NCI-H345 treated with DMSO at 0.1 percent for 48 hours (cell line): ENCODE measurements around the gene FKBP4.

ENCODE experiments used
- DNase-seq: peaks from one replicate; lab custom pipeline; 2025; ENCODE audit not compliant: unreplicated experiment; lab: John Stamatoyannopoulos, UW

The FKBP4 gene

DNA sequence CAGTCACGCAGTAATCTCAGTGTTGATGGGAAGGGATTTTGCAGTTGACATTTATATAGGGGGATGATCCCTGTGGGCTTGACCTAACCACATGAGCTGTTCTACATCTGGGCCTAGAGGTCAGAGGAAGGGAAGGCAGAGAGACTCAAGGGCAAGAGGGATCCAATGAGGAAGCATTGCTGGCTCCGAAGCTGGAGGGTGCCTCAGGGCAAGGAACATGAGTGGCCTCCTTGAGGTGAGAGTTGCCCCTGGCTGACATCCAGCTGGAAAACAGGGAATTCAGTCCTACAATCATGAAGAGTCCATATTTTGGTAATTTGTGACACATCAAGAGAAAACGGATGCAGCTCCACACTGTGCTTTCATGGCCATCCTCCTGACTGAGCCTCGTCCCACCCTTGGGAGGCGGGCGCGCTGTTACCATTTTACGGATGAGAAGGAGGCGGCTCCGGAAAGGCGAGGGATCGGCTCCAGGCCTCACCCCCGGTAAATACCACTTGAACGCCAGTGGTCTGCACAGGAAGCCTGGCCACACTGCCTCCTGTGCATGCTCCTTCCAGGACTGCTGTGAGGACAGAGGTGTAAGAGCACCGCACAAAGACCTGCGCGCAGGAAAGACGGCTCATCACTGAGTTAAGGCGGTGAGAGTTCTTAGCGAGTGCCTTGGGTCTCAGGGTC lies 18.5 kb upstream of the FKBP4 start:
- no peak for DNase-seq

DNA sequence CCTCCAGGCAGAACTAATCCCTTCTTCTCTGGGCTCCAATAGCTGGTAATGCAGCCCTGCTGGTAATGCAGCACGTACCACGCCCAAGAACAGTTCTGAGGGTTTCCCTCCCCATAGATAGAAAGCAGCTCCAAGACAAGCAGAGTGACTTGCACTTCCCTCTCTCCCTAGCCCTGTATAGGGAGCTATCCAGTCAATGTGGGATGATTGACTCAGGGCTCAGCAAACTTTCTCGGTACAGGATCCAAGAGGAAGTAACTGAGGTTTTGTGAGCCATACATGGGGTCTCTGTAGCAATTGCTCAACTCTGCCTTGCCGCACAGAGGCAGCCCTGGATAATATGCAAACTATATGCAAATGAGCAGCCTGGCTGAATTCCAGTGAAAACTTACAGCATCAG lies 15.5 kb upstream of the FKBP4 start:
- DNase-seq = no peak

DNA sequence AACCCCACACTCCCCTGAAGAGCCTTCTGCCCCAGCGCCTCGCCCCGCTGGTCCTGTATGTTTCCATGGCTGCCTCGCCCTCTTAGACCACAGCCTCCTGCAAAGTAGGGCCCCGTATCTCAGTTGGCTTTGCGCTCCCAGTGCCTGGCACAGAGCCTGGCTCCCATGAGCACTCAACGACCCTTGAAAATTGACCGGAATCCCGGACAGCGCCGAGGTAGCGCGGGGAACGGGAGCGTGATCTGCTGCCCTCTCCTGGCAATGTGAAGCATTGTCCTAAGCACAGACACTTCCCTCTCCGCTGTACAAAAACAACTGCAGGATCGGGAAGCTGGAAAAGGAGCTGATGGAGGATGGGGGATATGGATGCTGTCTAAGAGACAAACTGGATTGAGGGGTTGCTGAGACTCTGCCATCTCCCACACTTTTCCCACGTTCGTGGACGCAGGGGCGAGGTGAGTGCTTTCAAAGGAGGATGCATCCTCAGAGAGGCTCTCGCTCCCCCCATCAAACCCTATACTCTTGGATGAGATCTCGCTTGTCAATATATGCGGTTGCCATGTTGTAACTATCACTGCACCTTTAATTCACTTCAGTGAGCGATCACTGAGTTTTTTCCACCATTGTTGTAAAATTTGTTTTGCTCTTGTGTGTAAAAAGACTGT lies 10.7 kb upstream of the FKBP4 start:
- peak; percentile 64 for DNase-seq

DNA sequence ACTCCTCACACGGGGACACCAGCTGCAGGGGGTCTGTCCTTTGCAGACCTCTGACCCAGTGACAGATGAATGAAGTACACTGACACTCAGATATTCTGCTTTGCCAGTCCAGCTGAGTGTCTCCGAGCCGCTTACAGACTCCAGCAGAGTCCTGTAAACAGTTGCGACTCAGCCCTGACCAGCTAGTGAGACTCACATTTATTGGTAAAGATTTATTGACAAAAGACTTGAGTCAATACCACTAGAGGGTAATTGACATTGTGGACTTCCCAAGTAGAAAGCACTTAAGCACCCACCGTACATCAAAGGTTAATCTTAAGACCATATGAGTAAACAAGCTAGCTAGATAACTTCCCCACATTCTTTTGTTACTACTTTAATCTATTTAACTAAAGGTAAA lies 9.8 kb upstream of the FKBP4 start:
- DNase-seq = no peak

DNA sequence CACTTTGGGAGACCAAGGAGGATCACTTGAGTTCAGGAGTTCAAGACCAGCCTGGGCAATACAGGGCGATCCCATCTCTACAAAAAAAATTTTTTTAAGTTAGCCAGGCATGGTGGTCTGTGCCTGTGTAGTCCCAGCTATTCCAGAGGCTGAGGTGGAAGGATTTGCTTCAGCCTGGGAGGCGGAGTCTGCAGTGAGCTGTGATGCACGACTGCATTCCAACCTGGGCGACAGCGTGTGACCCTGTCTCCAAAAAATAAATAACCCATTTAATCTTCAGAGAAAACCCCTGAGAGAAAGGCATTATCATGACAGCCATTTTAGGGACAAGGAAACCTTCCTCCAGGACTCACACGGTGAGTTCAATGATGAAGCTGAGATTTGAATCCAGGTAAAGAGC lies 3.7 kb upstream of the FKBP4 start:
- no peak for DNase-seq

DNA sequence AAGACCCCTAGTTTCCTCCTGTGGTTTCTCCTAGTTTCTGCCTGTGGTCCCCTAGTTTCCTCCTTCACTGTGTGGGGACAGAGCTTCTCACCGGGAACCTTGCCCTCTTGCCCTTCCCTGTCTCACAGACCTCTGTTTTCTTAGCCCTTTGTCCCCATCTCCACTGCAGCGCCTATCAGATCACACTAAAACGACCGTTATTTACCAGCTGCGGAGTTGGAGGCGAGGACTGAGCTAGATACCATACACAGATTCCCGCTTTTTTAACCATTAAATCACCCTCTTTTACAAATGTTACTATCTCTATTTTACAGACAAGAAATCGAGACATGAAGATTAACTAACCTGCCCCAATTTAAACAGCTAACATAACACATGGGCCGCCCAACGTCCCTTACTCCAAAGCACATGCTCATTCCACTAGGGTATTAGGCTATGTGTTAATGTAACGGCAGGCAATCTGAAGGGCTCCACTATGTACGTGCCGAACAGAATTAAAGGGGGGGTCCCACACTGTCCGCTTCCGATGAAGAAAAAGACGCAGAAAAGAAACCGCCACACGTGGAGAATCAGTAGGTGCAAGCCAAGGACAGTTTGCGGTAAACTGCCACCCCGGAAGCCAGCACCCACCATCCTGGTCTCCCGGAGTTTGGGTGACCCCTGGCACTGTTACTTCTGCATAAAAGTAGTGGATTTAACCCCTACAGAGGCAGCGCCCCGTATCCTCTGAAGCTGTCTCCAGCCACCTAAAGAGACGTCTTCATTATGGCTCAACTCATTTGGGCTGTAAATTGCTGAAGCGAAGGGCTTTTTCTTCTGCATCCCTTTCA lies 1.9 kb upstream of the FKBP4 start:
- no peak for DNase-seq

DNA sequence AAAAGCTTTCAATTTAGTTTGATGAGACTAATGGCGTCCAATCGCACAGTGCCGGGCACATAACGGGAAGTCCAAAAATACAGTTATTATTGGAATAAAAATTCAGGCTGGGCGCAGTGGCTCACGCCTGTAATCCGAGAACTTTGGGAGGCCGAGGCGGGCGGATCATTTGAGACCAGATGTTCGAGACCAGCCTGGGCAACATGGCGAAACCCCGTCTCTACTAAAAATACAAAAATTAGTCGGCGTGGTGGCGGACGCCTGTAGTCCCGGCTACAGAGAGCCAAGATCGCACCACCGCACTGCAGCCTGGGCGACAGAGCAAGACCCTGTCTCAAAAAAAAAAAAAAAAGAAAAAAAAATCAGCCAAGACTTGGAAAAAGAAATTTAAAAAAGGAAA lies 1.2 kb upstream of the FKBP4 start:
- DNase-seq = no peak

DNA sequence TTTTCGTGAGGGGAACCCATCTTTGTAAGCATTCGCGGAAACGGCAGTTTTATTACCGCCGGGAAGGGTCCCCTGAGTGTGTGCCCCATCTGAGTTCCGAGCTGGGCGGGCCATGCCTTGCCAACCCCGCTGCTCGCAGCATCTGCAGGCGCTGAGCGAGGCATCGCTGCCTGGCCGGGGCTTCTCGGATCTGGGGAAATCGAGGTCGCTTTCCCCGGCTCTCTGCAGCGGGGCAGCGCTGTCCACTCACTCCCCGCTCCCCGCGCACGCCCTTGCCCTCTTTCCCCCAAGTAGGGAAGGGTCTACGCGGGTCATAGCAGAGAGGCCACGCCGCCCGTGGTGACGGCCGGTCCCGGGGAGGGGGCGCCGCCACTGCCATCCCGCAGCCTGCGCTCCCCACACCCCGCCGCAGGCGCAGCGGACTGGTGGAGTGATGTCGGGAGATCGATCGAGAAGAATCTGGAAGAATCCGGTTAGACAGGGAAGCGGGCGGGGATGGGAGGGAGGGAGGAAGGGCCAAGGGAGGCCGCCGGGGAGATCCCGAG lies 507 bp upstream of the FKBP4 start:
- DNase-seq = no peak

DNA sequence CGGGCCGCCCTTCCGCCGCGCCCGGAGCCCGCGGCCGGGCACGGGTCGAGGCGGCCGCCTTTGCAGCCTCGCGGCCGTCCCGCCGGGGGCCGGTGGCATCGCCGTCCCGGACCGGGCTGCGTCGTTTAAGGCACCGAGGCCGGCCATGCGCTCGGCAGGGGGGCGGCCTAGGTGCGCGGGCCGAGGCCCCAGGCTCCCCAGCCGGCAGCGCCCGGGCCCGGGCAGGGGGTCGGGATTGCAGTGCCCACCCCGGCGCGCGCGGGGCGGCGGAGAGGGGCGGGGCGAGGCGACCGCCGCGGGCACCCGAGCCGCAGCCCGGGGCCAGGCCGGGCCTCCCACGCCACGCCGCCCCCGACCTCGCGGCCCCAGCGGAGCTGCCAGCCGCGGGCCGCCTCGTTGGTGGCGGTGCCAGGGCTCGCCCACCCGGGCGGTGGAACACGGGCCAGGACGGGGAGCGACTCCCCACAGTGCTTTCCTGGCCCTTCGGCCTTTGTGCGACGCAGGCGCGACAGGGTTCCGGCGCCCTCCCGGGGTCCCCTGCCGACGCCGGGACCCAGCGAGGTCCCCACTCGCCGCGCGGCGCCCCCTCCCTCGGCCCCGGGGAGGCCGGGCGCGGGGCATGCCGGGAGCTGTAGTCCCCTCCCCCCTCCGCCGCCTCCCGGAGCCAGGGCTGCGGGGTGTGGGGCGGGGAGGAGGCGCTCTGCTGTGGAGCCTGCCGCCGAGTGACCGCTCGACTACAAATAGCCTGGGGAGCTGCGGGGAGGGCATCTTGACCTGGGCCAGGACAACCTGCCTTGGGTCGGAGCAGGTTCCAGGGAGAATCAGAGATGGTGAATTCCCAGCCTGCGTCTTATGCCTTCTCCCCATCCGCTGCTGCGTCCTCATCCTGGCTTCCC lies 769 bp downstream of the FKBP4 start:
- DNase-seq = peak; percentile 23

DNA sequence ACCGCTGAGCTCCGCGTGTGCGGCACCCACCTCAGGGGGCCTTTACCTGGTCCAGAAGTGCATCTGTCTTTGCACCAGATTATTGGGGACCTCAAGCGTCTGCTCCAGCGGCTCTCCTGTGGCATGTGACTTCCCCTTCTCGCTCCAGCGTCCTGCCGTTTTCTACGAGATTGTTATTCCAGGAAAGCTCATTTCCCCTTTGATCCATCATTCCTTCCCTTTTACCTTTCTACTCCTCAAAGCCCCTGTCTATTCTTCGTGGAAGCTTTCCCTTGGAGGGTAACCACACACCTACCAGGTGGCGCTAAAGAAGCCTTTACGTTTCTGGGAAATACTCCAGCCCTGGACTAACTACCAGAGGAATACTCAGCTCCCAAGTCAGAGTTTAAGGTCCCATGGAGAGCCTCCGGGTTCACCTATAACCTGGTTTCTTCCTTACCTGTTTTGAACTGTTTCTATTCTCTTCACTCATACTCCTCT lies 1.5 kb downstream of the FKBP4 start:
- DNase-seq = no peak

DNA sequence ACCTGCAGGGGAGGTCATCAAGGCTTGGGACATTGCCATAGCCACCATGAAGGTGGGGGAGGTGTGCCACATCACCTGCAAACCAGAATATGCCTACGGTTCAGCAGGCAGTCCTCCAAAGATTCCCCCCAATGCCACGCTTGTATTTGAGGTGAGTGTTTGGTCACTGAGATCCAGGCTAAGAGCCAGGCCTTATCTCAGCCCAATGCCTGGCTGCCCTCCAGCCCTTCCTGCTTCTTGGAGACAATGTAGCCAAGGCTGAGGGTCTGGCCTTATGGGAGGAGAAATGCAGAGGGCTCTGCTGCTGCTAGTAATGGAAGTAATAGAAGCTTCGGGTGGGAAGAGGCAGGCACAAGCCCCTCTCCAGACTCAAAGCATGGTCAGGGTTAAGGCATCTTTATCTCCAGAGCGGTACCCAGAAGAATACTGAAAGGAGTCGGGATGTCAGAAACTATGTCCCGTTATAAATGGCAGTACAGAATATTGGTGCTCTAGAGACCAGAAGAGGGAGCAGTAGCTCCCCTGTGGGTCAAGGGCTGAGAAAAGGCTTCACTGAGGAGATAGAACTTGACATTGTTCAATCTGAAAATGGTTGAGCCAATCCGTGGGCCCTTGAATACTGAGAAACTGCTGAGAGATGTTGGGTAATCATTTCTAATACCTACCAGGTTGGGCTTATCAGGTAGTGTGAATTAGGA lies 3.1 kb downstream of the FKBP4 start:
- DNase-seq = no peak

DNA sequence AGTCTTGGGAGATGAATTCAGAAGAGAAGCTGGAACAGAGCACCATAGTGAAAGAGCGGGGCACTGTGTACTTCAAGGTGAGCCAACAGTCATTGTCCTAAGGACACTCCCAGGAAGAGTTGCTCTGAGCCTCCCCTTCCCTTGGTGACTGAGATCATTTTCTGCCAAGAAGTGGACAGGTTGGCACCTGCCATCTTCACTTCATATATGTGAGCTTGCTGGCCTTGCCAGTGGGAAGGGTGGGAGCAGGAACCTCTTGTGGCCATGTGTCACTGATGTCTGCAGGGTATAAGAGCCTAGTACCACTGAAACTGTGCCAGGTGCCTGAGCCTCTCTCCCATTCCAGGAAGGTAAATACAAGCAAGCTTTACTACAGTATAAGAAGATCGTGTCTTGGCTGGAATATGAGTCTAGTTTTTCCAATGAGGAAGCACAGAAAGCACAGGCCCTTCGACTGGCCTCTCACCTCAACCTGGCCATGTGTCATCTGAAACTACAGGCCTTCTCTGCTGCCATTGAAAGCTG lies 5.3 kb downstream of the FKBP4 start:
- DNase-seq = no peak

DNA sequence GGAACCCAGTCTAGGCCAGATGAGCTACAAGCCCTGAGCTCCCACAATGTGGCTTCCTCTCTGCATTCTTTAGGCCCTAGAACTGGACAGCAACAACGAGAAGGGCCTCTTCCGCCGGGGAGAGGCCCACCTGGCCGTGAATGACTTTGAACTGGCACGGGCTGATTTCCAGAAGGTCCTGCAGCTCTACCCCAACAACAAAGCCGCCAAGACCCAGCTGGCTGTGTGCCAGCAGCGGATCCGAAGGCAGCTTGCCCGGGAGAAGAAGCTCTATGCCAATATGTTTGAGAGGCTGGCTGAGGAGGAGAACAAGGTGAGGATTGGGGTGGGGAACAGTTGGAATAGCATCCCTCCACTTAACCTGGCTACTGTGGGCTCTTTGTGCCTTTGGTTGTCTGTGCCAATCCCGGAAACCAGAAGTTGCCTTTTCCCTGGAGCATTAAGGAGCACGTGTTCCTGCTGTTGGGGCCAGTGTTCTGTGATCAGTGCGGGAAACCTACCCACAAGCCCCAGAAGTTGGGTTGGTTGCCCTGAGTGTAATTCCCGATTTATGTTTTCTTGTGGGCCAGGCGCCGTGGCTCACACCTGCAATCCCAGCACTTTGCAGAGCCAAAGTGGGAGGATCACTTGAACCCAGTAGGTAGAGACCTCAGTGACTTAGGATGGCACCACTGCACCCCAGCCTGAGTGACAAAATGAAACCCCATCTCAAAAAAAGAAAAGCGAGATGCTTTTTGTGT lies 6.4 kb downstream of the FKBP4 start:
- no peak for DNase-seq

DNA sequence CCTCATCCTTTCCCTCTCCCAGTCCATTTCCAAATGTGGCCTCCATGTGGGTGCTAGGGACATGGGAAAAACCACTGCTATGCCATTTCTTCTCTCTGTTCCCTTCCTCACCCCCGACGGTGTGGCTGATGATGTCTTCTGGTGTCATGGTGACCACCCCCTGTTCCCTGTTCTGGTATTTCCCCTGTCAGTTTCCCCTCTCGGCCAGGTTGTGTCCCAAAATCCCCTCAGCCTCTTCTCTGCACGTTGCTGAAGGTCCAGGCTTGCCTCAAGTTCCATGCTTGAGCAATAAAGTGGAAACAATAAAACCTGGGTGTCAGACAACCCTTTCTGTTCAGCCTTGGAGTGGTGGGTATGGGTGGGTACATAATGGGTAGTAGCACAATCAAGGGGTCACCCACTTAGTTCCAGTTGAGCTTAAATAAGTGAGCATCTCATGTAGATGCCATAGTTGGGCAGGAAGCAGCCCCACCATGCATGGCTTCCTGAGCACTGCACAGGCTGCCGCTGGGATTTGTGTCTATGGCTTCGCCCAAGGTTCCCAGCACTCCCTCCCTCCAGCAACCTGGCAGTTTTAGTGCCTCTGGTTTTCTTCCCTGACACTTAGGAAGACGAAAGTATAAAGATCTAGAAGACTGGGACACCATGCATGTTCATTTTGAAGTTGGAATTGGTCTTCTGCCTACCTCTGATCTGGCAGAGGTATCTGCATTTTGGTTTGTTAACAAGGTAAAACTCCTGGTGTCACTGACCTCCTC lies 9.0 kb downstream of the FKBP4 start:
- no peak for DNase-seq

DNA sequence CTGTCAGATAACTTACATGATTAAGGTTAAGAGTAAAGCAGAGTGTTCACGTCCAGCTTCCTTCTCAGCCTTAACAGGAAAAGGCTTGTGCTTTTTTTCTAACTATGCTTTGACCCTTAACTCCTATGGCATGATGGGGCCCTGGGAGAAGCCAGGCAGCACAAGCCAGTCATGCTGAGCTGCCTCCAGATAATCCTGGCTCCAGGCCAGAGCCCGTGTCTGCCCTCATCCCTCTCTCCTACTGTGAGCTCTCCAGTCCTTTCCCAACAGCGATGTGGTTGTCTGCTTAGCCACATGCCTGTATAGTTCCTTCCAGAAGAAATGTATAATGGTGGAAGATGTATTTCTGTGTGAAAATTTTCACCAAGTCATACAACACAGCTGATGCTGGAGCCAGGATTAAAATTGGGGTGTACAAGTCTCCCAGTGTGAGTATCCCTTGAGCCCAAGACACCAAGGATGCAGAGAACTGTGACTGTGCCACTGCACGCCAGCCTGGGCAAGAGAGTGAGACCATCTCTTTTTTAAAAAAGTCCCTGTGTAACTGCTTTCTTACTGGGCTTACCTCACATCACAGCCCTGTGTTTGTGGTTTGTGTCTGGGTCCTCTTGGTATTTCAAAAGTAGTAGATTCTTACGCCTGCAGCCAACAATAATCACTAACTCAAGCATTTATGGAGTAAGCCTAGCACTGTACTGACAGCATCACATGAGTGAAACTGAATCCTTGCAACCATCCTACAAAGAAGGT lies 9.8 kb downstream of the FKBP4 start:
- DNase-seq = no peak

DNA sequence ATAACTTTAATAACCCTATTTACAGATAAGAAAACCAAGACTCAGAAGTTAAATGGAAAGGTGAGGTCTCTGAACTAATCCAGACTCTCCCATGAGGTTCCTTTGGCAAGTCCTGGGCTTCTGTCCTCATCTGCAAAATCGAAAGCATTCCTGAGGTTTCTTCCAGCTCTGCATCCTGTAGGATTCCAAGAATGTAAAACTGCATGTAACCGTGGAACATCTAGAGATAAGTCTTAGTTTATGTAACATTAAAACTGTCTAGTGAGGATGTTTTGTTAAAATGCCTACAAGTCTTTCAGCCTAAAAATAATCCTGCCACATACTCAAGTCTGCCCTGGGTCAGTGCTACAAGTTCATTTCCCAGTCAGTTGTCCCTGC lies 10.4 kb downstream of the FKBP4 start:
- DNase-seq = no peak

DNA sequence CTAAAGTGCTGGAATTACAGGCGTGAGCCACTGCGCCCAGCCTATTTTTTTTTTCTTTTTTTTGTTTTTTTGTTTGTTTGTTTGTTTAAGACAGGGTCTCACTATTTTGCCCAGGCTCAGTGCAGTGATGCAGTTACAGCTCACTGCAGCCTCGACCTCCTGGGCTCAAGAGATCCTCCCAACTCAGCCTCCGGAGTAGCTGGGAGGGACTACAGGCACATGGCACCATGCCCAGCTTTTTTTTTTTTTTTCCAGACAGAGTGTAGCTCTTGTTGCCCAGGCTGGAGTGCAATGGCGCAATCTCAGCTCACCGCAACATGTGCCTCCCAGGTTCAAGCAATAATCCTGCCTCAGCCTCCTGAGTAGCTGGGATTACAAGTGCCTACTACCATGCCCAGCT lies 11.9 kb downstream of the FKBP4 start:
- DNase-seq = no peak

DNA sequence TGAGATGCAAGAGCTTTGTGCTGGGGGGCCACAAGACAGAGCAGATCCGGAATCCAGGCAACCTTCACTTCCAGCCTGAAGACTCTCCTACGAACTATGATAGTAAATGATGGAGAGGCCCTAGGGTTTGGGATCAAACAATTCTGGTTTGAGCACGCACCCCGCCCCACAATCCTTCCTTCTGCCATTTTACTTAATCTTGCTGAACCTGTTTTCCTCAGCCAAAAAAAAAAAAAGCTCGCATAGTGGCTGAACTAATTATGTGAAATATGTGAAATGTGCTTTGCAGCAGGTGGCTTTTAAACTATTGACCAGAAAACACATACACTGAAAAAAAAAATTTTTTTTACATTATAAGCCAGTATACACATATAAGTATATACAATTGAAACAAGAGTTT lies 17.0 kb downstream of the FKBP4 start:
- DNase-seq = no peak
